ENCODE measurements around the gene TCFL5.

- TF ChIP-seq ATF3 (IDR thresholded peaks at IDR 0.05; ENCODE audit: borderline replicate concordance, extremely low read depth, low read depth, low read length) (no peak), NR2C2 (IDR thresholded peaks at IDR 0.05; ENCODE audit: borderline replicate concordance, control insufficient read depth, insufficient read length, low read depth) (no peak), TBL1XR1 (IDR thresholded peaks at IDR 0.05; ENCODE audit: low read depth, low read length) (no peak), NFIC (IDR thresholded peaks at IDR 0.05; ENCODE audit: low read depth, low read length) (no peak), POLR2AphosphoS5 (IDR thresholded peaks at IDR 0.05; ENCODE audit: low read length) (no peak), CTCF (IDR thresholded peaks at IDR 0.05 in 2 of 3, conservative IDR thresholded peaks at IDR 0.05 in 1 of 3; ENCODE audit: control insufficient read depth in 2 of 3, extremely low read depth in 1 of 3, insufficient read depth in 1 of 3, low read depth in 3 of 3, low read length in 3 of 3) (no peak), TAF1 (IDR thresholded peaks at IDR 0.05; ENCODE audit: borderline replicate concordance, low read depth, low read length) (no peak), JUND (IDR thresholded peaks at IDR 0.05; ENCODE audit: low read depth, low read length) (no peak), BCL11A (IDR thresholded peaks at IDR 0.05; ENCODE audit: low read depth, low read length) (no peak), MXI1 (IDR thresholded peaks at IDR 0.05; ENCODE audit: low read depth, low read length) (no peak), POLR2A (IDR thresholded peaks at IDR 0.05; ENCODE audit: low read depth, low read length) (no peak), BCLAF1 (IDR thresholded peaks at IDR 0.05) (no peak), ESRRA (IDR thresholded peaks at IDR 0.05; ENCODE audit: low read length) (no peak)
These were observed 43.5 kb downstream of the TCFL5 start for GRCh38 chr20:62817975-62818591.
